ENCODE results near the gene ELMO1. TPM values are rescaled to one million over a fixed set of nuclear protein-coding genes. Genes with fewer than 3 reads are reported as not detected.
A peak's percentile ranks its signal among the peaks of the same experiment; 100 is the strongest.

Gene ELMO1
- total RNA-seq, 4 donors from 2014 or later, result 58.7 to 293 (median 81.0) TPM

DNA sequence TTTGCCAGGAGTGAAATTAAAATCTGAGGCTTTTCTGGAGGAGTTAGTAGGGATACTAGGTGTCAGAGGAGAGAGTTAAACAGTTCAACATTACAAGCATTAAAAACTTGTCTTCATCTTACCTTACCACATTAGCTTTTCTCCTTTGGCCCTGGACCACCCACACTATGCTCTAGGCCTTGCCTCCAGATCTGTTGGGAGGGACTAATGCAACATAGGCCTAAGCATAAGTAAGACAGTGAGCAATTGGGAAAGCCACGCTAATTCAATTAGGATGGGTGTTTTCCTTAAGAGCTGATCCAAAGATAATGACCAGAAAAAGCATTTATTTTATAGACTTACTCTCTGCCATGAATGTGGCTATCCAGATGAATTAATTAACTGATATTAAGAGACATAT is 158.9 kb downstream of the ELMO1 start:
- TF ChIP-seq CTCF (IDR thresholded peaks at IDR 0.05), result no peak
- no peak for DNase-seq (ENCODE audit: low spot score)
- no peak for ATAC-seq (ENCODE audit: low FRiP score)

- TF ChIP-seq CTCF (IDR thresholded peaks at IDR 0.05), result no peak
- DNase-seq (ENCODE audit: low spot score), result no peak
- ATAC-seq (ENCODE audit: low FRiP score), result no peak
These were observed 159.3 kb downstream of the ELMO1 start for GRCh38 chr7:37289367-37289766.

DNA sequence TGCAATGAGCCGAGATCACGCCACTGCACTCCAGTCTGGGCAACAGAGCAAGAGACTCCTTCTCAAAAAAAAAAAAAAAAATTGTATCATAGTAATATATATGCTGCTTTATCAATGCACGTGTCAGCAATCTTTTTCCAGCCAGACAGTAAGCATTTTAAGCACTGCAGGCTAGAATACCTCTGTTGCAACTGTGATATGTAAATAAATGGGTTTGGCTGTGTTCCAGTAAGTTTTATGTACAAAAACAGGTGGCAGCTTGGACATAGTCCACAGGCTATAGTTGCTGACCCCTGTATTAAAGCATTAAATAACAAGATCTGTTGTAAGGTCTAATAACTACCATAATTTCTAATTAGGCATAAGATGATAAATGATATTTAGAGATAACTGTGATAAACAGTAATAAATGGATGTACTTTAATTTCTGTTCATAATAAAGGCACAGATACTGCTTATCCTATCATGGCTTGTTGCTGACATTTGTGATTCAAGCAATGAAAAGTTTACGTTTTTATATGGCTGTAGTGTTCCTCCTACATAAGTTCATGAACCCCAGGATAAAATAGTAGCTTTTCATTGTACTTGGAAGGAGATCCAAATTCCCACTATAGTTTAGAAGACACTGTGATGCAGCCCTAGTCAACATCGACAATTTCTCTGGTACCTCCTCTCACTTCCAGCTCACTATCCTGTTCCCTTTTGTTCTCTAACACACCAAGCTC is 161.4 kb downstream of the ELMO1 start:
- TF ChIP-seq CTCF (IDR thresholded peaks at IDR 0.05), result no peak
- DNase-seq (ENCODE audit: low spot score), result no peak
- no peak for ATAC-seq (ENCODE audit: low FRiP score)

- ATAC-seq (ENCODE audit: low FRiP score) (no peak), DNase-seq (ENCODE audit: low spot score) (no peak)
- no peak for TF ChIP-seq CTCF (IDR thresholded peaks at IDR 0.05)
These were observed 162.2 kb downstream of the ELMO1 start for GRCh38 chr7:37286454-37286832.

GRCh38 chr7:37285706-37286453 is 162.8 kb downstream of the ELMO1 start:
- no peak for TF ChIP-seq CTCF (IDR thresholded peaks at IDR 0.05)
- ATAC-seq (ENCODE audit: low FRiP score) (no peak), DNase-seq (ENCODE audit: low spot score) (no peak)

- DNase-seq (ENCODE audit: low spot score) (no peak), ATAC-seq (ENCODE audit: low FRiP score) (no peak)
- TF ChIP-seq CTCF (IDR thresholded peaks at IDR 0.05), result no peak
These were observed 163.8 kb downstream of the ELMO1 start for GRCh38 chr7:37284805-37285231.

DNA sequence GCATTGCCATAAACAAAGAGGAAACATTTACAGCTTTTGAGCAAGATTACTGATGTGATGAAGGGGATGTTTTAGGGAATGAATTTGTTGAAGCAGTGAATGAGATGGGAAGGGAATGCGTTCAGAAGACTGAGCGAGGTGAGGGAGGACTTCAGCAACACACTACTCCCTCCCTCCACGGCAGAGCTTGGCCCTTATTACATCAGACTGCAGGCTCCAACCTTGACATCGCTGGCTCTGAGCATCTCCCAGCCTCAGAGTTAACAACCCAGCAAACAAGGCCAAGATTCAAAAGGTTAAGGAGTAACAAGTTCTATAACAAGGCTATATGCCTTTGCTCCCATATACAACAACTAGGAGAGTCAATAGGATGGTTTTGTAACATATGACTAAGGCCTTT is 164.4 kb downstream of the ELMO1 start:
- DNase-seq (ENCODE audit: low spot score) (no peak), ATAC-seq (ENCODE audit: low FRiP score) (peak; percentile 19)
- no peak for TF ChIP-seq CTCF (IDR thresholded peaks at IDR 0.05)
